ENCODE data around the gene TSPAN5. TPM values are rescaled to one million over a fixed set of nuclear protein-coding genes. Genes with fewer than 3 reads are reported as not detected.

The TSPAN5 gene
- total RNA-seq, 2 experiments from 2014 or later = 1.8 to 2.8 TPM

GRCh38 chr4:98470366-98470765, 188.0 kb downstream of the TSPAN5 start:
- H3K27me3 Mint-ChIP-seq = no peaks in the 10 kb centered on the region
- H3K9me3 ChIP-seq (ENCODE audit: control insufficient read depth in 1 of 2, insufficient read depth in 1 of 2, low read length in 2 of 2) = no peaks in the 10 kb centered on the region
- peaks cover 24% of the 10 kb centered on the region for H3K4me1 Mint-ChIP-seq (ENCODE audit: low read depth)
- ATAC-seq (ENCODE audit: poor library complexity) (no peak), DNase-seq (no peak)
- intact Hi-C loops (cut with DNase I, micrococcal nuclease) = no loop called here
- peaks cover 30% of the 10 kb centered on the region for H3K36me3 Mint-ChIP-seq (ENCODE audit: low read depth)
- H3K9me3 Mint-ChIP-seq = no peaks in the 10 kb centered on the region
- no peak overlapping the region for H3K4me3 ChIP-seq (ENCODE audit: low read length)
- H3K4me3 Mint-ChIP-seq = no peak overlapping the region
- no peak overlapping the region for H3K27ac Mint-ChIP-seq
- no peaks in the 10 kb centered on the region for H3K27me3 ChIP-seq (ENCODE audit: control insufficient read depth in 1 of 2, insufficient read depth in 2 of 2, low read length in 2 of 2)
- peaks cover 18% of the 10 kb centered on the region for H3K4me1 ChIP-seq (ENCODE audit: insufficient read depth, low read length)
- CTCF ChIA-PET = no interaction called here
- TF ChIP-seq, protein P1, sequence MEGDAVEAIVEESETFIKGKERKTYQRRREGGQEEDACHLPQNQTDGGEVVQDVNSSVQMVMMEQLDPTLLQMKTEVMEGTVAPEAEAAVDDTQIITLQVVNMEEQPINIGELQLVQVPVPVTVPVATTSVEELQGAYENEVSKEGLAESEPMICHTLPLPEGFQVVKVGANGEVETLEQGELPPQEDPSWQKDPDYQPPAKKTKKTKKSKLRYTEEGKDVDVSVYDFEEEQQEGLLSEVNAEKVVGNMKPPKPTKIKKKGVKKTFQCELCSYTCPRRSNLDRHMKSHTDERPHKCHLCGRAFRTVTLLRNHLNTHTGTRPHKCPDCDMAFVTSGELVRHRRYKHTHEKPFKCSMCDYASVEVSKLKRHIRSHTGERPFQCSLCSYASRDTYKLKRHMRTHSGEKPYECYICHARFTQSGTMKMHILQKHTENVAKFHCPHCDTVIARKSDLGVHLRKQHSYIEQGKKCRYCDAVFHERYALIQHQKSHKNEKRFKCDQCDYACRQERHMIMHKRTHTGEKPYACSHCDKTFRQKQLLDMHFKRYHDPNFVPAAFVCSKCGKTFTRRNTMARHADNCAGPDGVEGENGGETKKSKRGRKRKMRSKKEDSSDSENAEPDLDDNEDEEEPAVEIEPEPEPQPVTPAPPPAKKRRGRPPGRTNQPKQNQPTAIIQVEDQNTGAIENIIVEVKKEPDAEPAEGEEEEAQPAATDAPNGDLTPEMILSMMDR (IDR thresholded peaks at IDR 0.05) = no peak
- H3K27ac ChIP-seq (ENCODE audit: low read depth in 1 of 2, low read length in 2 of 2) = no peak overlapping the region
- POLR2A ChIA-PET = no interaction called here
- H3K36me3 ChIP-seq (ENCODE audit: insufficient read depth, low read length) = peaks cover 8% of the 10 kb centered on the region

GRCh38 chr4:98469771-98470170, 188.6 kb downstream of the TSPAN5 start:
- Histone ChIP-seq H3K27me3 (ENCODE audit: control insufficient read depth in 1 of 2, insufficient read depth in 2 of 2, low read length in 2 of 2) (no peaks in the 10 kb centered on the region), H3K4me3 (ENCODE audit: low read length) (no peak overlapping the region), H3K27ac (ENCODE audit: low read depth in 1 of 2, low read length in 2 of 2) (no peak overlapping the region), H3K4me1 (ENCODE audit: insufficient read depth, low read length) (peaks cover 18% of the 10 kb centered on the region), H3K9me3 (ENCODE audit: control insufficient read depth in 1 of 2, insufficient read depth in 1 of 2, low read length in 2 of 2) (no peaks in the 10 kb centered on the region), H3K36me3 (ENCODE audit: insufficient read depth, low read length) (peaks cover 3% of the 10 kb centered on the region)
- H3K9me3 Mint-ChIP-seq = no peaks in the 10 kb centered on the region
- ChIA-PET POLR2A (no interaction called here), CTCF (no interaction called here)
- intact Hi-C loops (cut with DNase I, micrococcal nuclease) = loop anchor here (1.0 to 5.0 kb wide), 5 partner anchors 357 to 993 kb away; partner anchors contain the start of genes EIF4E (in 1 of the 2) and METAP1 (in 1 of the 2)
- TF ChIP-seq, protein P1 (IDR thresholded peaks at IDR 0.05) = no peak
- ATAC-seq (ENCODE audit: poor library complexity) = no peak
- H3K27ac Mint-ChIP-seq = no peak overlapping the region
- H3K4me3 Mint-ChIP-seq = no peak overlapping the region
- no peak for DNase-seq
- H3K4me1 Mint-ChIP-seq (ENCODE audit: low read depth) = peaks cover 24% of the 10 kb centered on the region
- no peaks in the 10 kb centered on the region for H3K27me3 Mint-ChIP-seq
- H3K36me3 Mint-ChIP-seq (ENCODE audit: low read depth) = peaks cover 24% of the 10 kb centered on the region

DNA sequence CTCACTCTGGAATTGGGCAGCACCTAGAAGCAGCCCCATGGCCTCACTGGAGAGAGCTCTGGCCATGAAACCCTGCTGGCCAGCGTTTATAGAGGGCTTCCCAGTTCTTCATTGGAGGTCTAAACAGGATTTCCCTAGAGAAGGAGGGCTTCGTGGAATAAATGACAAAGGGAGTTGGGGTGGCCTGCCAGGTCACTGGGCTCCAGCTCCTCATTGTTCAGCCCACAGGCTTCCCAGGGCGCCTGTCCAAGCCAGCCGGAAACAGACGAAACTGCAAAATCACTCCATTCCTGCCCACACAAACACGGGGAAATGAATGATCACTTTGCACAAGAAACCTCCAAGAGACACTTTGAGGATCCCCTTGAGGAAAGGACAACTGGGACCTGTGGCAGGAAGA, 189.7 kb downstream of the TSPAN5 start:
- ATAC-seq (ENCODE audit: poor library complexity) = no peak
- no peaks in the 10 kb centered on the region for H3K27me3 Mint-ChIP-seq
- peaks cover 22% of the 10 kb centered on the region for H3K36me3 Mint-ChIP-seq (ENCODE audit: low read depth)
- no peak overlapping the region for H3K27ac Mint-ChIP-seq
- no peak overlapping the region for H3K4me3 Mint-ChIP-seq
- POLR2A ChIA-PET = interaction anchor here (0.7 kb wide), 1 partner anchor 298 kb away, joined by 4 read pairs; no protein-coding TSS in a partner anchor
- Histone ChIP-seq H3K27me3 (ENCODE audit: control insufficient read depth in 1 of 2, insufficient read depth in 2 of 2, low read length in 2 of 2) (no peaks in the 10 kb centered on the region), H3K36me3 (ENCODE audit: insufficient read depth, low read length) (peaks cover 3% of the 10 kb centered on the region), H3K4me3 (ENCODE audit: low read length) (no peak overlapping the region), H3K27ac (ENCODE audit: low read depth in 1 of 2, low read length in 2 of 2) (no peak overlapping the region), H3K9me3 (ENCODE audit: control insufficient read depth in 1 of 2, insufficient read depth in 1 of 2, low read length in 2 of 2) (no peaks in the 10 kb centered on the region), H3K4me1 (ENCODE audit: insufficient read depth, low read length) (peaks cover 18% of the 10 kb centered on the region)
- no peak for DNase-seq
- TF ChIP-seq, protein P1 (IDR thresholded peaks at IDR 0.05) = no peak
- CTCF ChIA-PET = interaction anchor here (1.7 kb wide), 1 partner anchor 526 kb away, joined by 14 read pairs; the partner anchor contains the start of gene METAP1
- intact Hi-C loops (cut with DNase I, micrococcal nuclease) = loop anchor here (1.0 to 5.0 kb wide), 5 partner anchors 358 to 994 kb away; partner anchors contain the start of genes EIF4E (in 1 of the 2) and METAP1 (in 1 of the 2)
- no peaks in the 10 kb centered on the region for H3K9me3 Mint-ChIP-seq
- peaks cover 24% of the 10 kb centered on the region for H3K4me1 Mint-ChIP-seq (ENCODE audit: low read depth)
